Stimulated activated CD4-positive, alpha-beta T cell treated with anti-CD3 and anti-CD28 coated beads, Interleukin-15, amount 100 ng/mL, for 48 hours (primary cell): ENCODE results near the gene CHD3.
"Not testable (repeated sequence)": the region's sequence is repeated elsewhere in the genome, so short reads cannot be mapped to it uniquely, and the experiment has no call there.

Experiments used
- DNase-seq, 2 donors: peaks; one replicate each; pipeline ENCODE4 v3.0.0-alpha.2; 2020; ENCODE audit warnings: low read depth in 2 of 2

Gene CHD3

DNA sequence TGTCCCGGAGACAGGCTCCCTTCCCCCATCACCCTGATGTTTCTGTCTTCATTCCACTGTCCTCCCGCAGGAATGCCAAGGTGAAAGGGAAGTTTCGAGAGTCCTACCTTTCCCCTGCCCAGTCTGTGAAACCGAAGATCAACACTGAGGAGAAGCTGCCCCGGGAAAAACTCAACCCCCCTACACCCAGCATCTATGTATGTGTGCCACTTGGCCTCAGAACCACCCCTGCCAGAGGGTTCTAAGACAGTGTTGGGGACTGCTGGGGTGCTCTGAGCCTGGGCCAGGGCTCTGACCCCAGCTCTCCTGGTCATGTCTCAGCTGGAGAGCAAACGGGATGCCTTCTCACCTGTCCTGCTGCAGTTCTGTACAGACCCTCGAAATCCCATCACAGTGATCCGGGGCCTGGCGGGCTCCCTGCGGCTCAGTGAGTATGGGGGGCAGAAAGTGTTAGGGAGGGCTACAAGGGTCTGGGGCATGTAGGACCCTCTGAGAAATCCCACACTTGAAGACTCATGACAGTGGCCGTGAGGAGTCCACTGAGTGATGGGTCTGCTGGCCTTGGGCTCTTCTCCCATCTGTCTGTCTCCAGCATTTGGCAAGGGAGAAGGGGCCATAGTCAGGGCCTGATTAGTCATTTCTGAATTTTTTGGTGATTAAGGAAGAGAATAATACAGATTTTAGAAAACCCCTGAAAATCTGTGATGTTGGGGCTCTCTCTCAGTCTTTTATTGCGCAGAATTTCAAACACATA is 38.7 kb upstream of the CHD3 start:
- no peak for DNase-seq

DNA sequence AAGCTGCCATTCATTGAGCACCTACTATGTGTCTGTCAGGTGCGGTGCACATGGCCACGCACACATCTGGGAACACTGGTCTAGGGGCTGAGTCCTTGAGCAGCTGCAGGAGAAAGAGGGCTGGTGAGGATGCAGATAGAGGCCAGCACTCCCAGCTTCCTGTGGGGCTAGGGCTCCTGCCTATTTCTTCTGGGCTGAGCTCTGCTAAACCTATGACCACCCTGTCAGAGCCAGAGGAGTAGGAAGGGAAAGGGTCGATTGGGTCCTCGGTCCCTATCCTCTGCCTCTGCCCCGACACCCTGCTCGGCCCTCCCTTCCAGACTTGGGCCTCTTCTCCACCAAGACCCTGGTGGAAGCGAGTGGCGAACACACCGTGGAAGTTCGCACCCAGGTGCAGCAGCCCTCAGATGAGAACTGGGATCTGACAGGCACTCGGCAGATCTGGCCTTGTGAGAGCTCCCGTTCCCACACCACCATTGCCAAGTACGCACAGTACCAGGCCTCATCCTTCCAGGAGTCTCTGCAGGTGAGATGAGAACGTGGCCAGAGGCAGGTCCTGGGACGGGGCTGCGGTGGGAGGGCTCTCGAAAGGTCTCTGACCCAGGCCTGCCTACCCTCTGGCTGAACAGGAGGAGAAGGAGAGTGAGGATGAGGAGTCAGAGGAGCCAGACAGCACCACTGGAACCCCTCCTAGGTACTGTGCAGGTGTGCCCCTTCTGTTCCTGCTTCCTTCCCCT is 37.7 kb upstream of the CHD3 start:
- DNase-seq = no peak

DNA sequence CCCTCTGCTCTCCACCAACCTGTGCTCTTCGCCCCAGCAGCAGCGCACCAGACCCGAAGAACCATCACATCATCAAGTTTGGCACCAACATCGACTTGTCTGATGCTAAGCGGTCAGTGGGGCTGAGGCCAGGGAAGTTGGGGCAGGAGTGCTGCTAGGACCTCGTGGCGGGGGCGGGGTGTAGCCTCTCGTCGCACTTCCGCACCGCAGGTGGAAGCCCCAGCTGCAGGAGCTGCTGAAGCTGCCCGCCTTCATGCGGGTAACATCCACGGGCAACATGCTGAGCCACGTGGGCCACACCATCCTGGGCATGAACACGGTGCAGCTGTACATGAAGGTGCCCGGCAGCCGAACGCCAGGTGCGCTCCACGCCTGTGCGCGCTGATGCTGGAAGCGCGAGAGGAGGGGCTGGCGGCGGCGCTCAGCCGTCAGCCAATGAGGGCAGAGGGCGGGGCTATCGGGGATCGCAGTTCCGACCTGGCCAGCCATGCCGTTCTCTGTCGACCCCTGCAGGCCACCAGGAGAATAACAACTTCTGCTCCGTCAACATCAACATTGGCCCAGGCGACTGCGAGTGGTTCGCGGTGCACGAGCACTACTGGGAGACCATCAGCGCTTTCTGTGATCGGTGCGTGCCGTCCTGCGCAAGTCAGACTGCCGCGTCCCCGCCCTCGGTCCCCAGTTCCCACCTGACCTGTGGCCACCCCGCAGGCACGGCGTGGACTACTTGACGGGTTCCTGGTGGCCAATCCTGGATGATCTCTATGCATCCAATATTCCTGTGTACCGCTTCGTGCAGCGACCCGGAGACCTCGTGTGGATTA is 36.9 kb upstream of the CHD3 start:
- DNase-seq = peak; percentile 88 to 93

DNA sequence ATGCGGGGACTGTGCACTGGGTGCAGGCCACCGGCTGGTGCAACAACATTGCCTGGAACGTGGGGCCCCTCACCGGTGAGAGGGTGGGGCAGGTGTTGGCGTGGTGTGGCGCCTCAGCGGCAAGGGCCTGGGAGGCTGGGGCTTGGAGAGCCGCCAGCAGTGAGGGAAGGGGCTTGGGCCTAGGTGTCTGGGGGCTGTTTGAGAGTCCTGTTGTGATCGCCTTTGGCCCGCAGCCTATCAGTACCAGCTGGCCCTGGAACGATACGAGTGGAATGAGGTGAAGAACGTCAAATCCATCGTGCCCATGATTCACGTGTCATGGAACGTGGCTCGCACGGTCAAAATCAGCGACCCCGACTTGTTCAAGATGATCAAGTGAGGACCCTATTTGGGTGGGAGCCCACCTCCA is 36.3 kb upstream of the CHD3 start:
- DNase-seq = no peak

DNA sequence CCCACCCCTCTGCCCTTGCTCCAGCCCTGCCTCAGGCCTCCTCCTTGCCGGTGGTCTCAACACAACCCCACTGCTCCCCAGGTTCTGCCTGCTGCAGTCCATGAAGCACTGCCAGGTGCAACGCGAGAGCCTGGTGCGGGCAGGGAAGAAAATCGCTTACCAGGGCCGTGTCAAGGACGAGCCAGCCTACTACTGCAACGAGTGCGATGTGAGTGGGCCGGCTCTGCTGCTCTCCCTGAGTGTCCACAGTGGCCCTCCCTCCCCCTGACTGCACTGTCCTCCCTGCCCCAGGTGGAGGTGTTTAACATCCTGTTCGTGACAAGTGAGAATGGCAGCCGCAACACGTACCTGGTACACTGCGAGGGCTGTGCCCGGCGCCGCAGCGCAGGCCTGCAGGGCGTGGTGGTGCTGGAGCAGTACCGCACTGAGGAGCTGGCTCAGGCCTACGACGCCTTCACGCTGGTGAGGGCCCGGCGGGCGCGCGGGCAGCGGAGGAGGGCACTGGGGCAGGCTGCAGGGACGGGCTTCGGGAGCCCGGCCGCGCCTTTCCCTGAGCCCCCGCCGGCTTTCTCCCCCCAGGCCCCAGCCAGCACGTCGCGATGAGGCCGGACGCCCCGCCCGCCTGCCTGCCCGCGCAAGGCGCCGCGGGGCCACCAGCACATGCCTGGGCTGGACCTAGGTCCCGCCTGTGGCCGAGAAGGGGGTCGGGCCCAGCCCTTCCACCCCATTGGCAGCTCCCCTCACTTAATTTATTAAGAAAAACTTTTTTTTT is 35.5 kb upstream of the CHD3 start:
- DNase-seq = no peak

DNA sequence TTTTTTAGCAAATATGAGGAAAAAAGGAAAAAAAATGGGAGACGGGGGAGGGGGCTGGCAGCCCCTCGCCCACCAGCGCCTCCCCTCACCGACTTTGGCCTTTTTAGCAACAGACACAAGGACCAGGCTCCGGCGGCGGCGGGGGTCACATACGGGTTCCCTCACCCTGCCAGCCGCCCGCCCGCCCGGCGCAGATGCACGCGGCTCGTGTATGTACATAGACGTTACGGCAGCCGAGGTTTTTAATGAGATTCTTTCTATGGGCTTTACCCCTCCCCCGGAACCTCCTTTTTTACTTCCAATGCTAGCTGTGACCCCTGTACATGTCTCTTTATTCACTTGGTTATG is 34.9 kb upstream of the CHD3 start:
- DNase-seq = no peak

DNA sequence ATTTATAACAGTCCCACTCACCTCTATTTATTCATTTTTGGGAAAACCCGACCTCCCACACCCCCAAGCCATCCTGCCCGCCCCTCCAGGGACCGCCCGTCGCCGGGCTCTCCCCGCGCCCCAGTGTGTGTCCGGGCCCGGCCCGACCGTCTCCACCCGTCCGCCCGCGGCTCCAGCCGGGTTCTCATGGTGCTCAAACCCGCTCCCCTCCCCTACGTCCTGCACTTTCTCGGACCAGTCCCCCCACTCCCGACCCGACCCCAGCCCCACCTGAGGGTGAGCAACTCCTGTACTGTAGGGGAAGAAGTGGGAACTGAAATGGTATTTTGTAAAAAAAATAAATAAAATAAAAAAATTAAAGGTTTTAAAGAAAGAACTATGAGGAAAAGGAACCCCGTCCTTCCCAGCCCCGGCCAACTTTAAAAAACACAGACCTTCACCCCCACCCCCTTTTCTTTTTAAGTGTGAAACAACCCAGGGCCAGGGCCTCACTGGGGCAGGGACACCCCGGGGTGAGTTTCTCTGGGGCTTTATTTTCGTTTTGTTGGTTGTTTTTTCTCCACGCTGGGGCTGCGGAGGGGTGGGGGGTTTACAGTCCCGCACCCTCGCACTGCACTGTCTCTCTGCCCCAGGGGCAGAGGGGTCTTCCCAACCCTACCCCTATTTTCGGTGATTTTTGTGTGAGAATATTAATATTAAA is 34.4 kb upstream of the CHD3 start:
- no peak for DNase-seq

DNA sequence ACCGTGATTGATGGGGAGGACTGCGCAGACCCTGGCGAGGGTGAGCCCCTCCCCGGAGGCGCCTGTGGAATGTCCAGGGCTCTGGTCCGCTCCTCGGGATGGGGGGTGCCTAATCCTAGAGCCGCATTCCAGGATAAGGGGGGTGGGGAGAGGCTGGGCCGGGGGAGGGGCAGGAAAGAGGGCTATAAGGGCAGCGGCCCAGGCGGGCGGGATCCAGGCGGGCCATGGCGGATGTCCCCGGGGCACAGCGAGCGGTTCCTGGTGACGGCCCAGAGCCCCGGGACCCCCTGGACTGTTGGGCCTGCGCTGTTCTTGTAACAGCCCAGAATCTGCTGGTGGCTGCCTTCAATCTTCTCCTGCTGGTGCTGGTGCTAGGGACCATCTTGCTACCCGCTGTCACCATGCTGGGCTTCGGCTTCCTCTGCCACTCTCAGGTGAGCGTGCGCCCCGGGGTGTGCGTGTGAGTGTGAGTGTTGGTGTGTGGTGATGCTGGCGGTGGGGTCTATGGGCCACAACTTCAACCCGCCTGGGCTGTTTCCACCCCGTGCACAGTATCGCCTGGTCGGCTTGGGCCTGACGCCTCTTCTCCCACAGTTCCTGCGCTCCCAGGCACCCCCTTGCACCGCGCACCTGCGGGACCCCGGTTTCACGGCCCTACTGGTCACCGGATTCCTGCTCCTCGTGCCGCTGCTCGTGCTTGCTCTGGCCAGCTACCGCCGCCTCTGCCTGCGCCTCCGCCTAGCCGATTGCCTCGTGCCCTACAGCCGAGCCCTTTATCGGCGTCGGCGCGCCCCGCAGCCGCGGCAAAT is 33.5 kb upstream of the CHD3 start, which contains the start of gene TMEM88:
Gene TMEM88, plus strand, starts transcription at position 216 of the 809 bp plus-strand sequence. Its CDS starts 9 bp downstream, at position 225.
- no peak for DNase-seq

DNA sequence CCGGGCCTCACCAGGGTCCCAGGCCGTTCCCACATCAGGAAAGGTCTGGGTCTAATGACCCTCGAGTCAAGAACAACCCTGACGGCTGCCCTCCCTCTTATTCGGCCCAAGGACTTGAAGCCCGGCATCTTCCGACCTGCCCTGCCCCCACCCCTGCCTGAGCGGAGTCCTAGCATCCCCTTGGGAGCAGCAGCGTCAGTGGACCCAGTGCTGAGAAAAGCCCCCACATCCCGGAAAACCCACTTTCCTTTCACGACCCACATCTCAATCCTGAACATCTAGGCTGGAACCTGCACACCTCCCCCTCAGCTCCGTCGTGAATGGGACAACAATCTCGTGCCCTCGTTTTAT is 33.0 kb upstream of the CHD3 start:
- DNase-seq = no peak

DNA sequence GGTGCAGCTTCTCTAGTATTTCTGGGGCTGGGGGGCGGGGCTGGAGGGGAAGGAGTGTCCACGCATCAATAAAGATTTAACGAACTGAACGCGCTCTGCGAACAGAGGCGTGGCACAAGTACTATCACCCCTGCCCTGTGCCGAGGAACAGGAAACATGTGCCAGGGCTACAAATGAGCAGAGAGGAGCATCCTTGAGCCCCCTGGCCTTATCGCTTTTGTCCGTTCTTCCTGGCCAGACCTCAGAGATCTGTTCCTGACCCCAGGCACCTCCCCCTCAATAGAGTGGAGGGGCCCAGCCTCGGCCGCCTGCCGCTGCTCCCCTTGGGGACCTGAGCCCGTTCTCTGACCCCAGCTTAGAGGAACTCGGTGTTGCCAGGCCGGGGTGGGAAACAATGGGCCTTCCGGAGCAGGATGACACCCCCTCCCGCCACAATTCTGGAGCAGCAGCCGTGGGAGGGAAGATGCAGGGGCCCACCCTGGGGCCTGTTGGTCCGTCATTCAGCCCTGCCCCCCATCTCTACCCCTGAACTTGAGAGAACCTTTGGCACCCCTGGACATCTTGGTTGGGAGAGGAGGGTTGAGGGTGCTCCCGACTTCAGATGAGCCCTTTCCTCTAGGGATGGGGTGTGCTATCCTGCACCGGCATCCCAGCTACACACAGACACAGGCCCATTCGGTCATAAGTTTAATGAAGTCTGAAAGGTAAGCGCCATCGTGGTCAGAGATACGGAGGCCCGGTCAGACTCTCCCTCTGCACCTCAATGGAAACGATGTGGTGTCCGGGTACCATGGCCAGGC is 32.4 kb upstream of the CHD3 start:
- DNase-seq = no peak

DNA sequence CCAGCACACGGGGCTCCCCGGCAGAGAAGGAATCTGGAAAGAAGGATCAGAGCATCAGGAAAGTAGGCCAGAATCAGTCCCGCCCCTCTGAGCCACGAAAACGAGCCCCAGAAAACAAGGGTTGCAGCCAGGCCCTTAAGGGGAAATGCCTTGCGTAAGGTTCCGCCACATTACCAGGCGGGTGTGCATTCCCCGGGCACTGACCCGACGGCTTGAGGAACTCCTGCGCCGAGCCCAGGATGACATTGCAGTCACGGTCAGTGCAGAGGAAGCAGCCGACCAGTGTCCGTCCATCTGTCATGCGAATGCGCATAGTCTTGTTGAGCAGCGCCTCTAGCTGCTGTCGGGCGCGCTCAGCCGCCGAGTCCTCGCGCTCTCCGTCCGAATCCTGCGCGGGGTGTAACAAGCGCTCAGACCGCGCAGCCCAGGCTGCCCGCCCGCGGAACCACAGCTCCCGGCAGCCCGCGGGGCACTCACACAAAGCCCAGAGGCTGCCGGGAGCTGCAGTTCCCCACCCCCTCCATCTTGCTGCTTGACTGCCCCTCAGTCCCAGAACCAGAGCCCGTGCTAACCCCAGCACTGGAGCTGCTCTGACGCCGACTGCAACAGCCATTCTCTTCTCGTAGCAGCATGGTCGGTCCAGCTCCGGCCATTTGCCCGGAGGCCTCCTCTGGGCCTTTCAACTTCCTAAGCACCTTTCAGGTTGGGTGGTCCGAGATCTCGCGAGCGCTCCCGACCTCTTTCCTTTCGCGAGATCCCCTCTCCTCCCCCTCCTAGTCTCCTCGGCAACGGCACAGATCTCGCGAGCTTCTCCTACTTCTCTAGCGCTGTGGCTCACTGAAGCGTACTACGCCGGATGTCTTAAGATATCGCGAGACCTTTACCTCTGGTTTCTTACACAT is 31.5 kb upstream of the CHD3 start, which contains the start of gene NAA38:
Gene NAA38, minus strand, starts transcription at position 749 of the 902 bp plus-strand sequence. Its CDS starts 96 bp downstream, at position 653.
- DNase-seq = peak; percentile 92 to 95

DNA sequence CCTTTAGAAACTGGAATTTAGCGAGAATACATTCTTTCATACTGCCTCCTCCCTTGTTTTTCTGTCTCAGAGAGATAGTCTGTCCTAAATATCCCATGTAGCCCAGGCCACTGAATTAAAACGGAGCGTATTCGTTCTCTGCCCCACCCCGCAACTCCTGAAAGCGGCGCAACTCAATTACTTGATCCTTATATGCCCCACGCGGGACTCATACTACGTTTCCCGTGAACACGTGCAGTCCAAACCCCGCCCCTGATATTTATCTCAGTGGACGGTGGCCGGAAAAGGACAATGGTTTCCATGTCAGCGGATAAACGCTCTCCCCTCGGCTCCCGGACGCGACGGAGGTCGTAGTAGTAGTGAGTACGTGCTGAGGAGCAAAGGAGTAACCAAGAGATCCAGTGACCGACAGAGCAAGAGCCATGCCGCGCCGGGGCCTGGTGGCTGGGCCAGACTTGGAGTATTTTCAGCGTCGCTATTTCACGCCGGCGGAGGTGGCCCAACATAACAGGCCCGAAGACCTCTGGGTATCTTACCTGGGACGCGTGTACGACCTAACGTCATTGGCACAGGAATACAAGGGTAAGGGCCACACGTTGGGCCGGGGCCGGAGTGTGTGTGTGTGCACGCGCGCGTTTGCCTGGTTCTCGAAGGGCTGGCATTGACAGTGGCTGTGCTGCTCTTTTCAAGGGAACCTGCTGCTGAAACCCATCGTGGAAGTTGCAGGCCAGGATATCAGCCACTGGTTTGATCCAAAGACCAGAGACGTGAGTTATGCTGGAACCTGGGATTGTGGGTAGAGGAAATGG is 30.7 kb upstream of the CHD3 start, which contains the start of gene CYB5D1:
Gene CYB5D1, plus strand, starts transcription at position 291 of the 809 bp plus-strand sequence. Its CDS starts 132 bp downstream, at position 423.
- DNase-seq = peak; percentile 84

DNA sequence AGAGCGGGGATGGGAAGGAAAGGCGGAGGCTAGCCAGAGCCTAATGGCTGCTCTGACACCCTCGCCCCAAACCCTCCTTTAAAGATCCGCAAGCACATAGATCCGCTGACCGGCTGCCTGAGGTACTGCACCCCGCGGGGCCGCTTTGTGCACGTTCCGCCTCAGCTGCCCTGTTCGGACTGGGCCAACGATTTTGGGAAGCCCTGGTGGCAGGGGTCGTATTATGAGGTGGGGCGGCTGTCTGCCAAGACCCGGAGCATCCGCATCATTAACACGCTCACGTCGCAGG is 30.1 kb upstream of the CHD3 start:
- DNase-seq = no peak

DNA sequence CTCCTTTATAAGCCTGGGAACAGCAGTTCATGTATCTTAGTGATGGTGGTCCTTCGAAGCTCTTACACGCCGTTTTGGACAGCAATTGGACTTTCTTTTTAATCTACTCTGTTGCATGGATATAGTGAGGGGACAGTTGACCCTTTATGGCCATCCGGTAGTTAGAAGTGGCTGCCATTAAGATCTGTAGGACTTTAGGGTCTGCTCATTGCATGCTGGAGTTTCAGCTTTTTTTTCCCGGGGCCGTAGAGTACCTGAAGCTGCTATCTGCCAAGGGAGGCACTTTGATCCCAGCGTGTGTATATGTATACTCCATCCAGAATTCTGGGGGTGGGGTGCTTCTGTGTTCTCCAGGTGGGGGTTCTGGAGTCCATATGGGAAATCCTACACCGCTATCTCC is 29.6 kb upstream of the CHD3 start:
- no peak for DNase-seq

DNA sequence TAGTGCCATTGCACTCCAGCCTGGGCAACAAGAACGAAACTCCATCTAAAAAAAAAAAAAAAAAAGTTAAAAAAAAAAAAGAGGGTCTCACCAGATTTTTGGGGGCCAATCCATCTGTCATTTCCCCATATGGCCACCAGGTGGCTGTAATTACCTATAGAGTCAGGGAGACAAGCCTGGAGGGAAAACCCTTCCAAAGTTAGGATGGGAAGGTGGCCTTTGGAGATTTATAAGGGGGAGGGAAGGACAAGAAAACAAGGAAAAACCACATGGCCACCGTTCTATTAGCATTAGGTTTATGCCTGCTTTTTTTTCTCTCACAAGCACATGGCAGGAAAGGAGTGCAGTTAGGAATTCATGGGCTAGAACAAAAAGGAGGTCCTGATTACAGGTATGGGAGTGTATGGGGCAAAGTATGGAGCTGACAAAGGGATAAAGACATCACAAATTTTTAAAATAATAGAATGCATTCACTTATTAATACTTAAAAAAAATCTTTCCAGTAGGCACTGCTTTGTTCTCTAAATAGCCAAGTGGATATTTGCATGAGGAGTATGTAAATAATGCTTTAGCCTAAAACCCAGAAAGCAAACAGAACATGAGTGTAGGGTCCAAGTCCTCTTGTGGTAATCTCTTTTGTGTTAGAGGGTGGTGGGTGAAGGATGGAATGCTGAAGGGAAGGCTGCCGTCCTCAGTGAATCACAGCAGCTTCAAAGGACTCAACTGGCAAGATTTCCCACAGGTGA is 25.7 kb upstream of the CHD3 start:
- DNase-seq = no peak

DNA sequence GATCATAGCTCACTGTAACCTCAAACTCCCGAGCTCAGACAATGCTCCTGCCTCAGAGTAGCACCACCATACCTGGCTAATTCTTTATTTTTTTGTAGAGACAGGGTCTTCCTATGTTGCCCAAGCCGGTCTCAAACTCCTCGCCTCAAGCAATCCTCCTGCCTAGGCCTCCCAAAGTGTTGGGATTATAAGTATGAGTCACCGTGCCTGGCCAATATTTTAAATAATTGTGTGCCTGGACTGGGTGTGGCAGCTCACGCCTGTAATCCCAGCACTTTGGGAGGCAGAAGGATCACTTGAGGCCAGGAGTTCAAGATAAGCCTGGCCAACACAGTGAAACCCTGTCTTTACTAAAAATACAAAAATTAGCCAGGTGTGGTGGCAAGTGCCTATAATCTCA is 24.2 kb upstream of the CHD3 start:
- not testable (repeated sequence) for DNase-seq
